D721Med (cell line): ENCODE results near the gene FTO.
"Not testable (repeated sequence)": the region's sequence is repeated elsewhere in the genome, so short reads cannot be mapped to it uniquely, and the experiment has no call there.

Experiments
- DNase-seq: peaks from one replicate; pipeline ENCODE4 v3.0.0; 2011; ENCODE audit warnings: low spot score; ENCODE audit not compliant: insufficient read length
- FAIRE-seq: peaks from 2 replicates; lab custom pipeline; 2011; peaks lifted over from hg19 to GRCh38; lab: Jason Lieb, UNC
- TF ChIP-seq, protein P1 (sequence below): IDR thresholded peaks from 2 replicates; pipeline ENCODE4 v1.5.1; 2012; ENCODE audit warnings: mild to moderate bottlenecking, control low read depth; ENCODE audit not compliant: insufficient read depth; ENCODE audit errors: missing control alignments

FTO gene

DNA sequence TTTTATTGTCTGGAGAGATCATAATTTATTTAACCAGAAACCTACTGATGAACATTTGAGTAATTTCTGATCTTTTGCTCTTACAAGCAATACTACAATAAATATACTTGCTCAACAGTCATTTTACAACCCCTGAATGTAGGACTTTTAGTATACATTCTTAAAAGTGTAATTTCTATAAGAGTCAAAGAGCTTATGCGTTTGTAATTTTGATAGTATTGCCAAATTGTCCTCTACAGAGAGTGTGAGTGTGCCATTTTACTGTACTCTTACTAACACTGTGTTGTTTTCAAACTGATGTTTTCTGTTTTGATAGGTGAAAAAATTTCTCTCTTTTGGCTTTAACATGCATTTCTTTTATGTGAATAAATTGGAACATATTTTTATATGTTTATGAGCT, 139.1 kb downstream of the FTO start:
- no peak for DNase-seq
- no peak for FAIRE-seq
- TF ChIP-seq, protein P1, sequence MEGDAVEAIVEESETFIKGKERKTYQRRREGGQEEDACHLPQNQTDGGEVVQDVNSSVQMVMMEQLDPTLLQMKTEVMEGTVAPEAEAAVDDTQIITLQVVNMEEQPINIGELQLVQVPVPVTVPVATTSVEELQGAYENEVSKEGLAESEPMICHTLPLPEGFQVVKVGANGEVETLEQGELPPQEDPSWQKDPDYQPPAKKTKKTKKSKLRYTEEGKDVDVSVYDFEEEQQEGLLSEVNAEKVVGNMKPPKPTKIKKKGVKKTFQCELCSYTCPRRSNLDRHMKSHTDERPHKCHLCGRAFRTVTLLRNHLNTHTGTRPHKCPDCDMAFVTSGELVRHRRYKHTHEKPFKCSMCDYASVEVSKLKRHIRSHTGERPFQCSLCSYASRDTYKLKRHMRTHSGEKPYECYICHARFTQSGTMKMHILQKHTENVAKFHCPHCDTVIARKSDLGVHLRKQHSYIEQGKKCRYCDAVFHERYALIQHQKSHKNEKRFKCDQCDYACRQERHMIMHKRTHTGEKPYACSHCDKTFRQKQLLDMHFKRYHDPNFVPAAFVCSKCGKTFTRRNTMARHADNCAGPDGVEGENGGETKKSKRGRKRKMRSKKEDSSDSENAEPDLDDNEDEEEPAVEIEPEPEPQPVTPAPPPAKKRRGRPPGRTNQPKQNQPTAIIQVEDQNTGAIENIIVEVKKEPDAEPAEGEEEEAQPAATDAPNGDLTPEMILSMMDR: no peak

DNA sequence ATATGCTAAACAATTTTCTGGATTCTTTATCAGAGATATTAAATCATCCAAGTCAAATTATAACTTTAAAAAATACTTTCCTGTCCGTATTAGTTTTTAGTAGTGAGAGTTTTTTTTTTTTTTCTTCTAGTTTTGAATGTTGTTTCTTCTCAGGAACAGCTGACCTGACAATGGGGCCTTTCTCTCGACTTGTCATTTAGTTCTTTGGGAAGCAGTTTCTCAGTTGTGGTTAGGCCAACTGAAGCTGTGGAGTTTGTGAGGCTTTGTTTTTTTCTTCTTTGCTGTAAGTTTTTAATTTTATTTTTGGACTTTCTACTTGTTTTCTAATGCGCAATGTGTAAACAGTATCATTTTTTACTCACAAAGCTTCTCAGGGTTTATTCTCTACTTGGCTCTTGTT, 140.8 kb downstream of the FTO start:
- TF ChIP-seq, protein P1: no peak
- no peak for DNase-seq
- no peak for FAIRE-seq

DNA sequence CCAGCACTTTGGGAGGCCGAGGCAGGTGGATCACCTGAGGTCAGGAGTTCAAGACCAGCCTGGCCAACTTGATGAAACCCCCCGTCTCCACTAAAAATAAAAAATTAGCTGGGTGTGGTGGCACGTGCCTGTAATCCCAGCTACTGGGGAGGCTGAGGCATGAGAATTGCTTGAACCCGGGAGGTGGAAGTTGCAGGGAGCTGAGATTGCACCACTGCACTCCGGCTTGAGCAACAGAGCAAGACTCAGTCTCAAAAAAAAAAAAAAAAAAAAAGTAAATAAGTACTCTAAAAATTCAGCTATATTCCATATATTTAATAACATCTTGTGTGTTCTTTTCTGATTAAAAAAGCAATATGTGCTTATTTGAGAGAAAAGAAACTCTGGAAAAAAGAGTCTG, 142.6 kb downstream of the FTO start:
- not testable (repeated sequence) for FAIRE-seq, DNase-seq

DNA sequence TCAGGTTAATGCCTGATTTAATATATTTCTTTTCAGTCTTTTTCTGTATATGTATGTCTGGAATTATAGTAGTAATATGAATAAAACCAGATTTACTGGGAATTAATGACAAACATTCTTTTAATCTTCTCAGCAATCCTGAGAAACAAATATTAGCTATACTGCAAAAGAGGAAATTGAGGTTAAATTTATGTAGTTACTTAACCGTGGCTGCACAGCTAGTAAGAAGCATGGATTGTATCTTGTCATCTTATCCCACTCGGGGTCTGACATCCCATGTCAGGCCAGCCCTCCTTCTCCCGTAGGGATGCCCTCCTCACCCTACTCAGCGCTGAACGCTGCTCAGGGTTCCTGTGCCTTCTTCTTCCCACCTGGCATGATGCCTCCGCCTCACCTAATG, 143.0 kb downstream of the FTO start:
- FAIRE-seq (no peak), DNase-seq (no peak)
- TF ChIP-seq, protein P1: no peak

DNA sequence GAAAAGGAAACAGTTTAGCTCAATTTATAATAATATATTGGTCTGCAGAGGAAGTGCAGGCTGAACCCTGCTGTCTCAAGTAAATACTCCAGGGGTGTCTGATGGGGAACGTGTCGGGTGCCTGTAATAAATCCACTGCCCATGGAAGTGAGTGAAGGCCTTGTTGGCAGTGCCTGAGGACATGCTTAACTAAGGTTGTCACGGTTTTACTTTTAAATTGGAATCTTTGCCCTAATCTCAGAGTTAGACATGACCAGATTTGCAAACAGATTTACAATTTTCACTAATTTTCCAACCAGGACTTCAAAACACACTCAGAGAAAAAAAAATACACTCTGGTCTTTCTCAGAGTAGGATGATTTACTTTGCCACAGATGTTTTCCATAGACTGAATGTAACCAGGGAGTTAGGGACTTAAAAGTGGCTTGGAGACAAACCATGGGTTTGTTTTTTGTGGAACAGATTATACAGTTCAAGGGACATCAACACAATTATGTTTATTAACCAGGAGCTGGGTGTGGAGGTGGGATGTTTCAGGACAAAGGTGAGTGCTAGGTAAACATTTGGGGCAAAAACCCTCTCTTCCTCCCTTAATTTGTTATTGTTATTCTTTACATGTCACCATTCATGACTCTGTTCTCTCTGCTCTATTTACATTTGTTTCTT, 144.5 kb downstream of the FTO start:
- TF ChIP-seq, protein P1: no peak
- no peak for DNase-seq
- no peak for FAIRE-seq

DNA sequence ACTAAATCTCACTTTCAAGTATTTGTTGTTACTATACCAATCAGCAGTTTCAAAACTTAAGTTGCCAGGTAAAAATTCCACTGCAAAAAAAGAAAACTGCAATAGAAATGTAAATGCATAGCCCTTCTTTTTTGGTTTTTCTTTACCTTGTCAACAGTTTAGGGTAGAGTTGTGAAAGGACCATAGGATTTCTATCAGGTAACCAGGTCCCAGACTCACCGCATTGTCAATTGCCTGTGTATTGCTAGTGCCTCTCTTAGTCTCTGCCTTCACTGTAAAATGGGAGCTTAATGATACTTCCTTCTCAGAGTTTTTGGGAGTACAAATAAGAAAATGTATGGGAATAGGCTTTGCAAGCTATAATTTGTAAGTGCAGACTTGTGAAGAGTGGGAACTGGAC, 145.0 kb downstream of the FTO start:
- no peak for FAIRE-seq
- DNase-seq: no peak
- TF ChIP-seq, protein P1: no peak

DNA sequence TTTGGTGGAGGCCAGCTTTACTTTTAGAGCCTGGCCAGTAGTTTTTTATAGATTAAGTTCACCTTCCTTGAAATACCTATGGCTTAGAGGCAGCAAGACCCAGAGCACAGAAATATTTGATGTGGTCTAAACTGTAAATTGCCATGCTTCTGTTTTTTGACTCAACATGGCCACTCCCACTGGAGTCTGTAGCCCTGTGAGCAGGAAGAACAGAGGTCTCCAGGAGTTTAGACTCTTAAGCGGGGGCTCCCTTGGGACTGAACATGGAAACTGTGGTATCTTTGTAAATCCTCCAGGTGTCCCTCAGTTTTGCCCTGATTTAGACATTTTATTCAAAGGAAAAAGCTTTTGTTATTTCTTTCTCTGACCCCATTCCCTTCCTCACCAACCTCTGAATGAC, 145.6 kb downstream of the FTO start:
- DNase-seq (no peak), FAIRE-seq (no peak)
- TF ChIP-seq, protein P1: no peak
